GM19238 (cell line): ENCODE measurements around the gene CDY1.
"Not testable (repeated sequence)": the region's sequence is repeated elsewhere in the genome, so short reads cannot be mapped to it uniquely, and the experiment has no call there.

Experiments
- DNase-seq: peaks from one replicate; pipeline ENCODE4 v3.0.0; 2011; ENCODE audit warnings: low spot score; ENCODE audit not compliant: insufficient read length

The CDY1 gene, protein sequence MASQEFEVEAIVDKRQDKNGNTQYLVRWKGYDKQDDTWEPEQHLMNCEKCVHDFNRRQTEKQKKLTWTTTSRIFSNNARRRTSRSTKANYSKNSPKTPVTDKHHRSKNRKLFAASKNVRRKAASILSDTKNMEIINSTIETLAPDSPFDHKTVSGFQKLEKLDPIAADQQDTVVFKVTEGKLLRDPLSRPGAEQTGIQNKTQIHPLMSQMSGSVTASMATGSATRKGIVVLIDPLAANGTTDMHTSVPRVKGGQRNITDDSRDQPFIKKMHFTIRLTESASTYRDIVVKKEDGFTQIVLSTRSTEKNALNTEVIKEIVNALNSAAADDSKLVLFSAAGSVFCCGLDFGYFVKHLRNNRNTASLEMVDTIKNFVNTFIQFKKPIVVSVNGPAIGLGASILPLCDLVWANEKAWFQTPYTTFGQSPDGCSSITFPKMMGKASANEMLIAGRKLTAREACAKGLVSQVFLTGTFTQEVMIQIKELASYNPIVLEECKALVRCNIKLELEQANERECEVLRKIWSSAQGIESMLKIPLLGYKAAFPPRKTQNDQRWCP

DNA sequence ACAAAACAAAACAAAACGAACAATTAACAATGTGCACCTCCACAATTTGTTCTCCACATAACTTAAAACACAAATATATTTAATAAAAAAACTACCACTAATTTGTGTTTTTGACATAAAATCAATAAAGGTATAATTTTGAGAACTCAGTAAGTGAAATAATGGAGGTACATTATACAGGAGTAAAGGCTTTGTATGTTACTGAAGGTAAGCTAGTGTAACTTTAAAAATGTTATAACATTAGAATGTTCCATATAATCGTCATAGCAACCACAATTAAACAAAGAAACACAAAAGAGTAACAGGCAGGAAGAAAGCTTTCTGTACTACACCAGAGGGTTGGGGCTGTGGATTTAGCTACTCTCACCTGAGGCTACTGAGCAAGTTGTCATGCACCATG is at the start of gene CDY1:
CDY1 (plus strand) TSS at position 301 of the 400 bp plus-strand sequence. CDS start 326 bp downstream, outside the sequence.
- not testable (repeated sequence) for DNase-seq

DNA sequence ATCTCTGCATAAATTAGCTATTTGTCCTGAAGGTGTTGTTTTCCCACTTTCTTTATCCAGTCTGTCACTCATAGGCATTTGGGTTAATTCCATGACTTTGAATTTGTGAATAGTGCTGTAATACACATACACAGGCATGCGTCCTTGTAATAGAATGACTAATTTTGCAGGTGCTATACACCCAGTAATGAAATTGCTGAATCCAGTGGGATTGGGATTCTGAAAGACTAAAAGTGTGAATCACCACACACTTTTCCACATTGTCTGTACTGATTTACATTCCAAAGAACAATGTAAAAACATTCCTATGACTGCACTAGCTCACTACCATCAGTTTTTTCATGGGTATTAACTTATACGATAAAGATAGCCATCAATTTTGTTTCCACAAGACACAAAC is 28.6 kb upstream of the CDY1 start:
- not testable (repeated sequence) for DNase-seq

DNA sequence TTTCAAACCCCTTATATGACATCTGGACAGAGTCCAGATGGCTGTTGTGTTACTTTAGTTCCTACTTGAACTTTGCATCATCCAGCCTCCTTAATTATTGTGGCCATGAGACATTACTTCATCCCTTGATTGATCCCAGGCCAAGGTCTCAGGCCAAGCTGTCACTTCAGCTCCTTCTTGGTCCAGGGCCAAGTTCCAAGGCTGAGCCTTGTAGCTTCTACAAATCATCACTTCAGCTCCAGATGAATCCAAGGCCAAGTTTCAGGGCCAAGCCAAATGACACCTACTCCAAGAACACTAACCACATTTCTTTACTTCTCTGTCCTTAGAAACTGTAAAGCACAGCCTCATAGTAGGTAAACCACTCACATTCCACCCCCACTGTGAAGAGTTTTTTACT is 1.7 kb upstream of the CDY1 start:
- DNase-seq, result not testable (repeated sequence)

GRCh38 chrY:25626524-25626923 is 4.6 kb downstream of the CDY1 start:
- DNase-seq, result not testable (repeated sequence)

GRCh38 chrY:25630383-25631112 is 8.6 kb downstream of the CDY1 start:
- DNase-seq, result not testable (repeated sequence)

- DNase-seq, result not testable (repeated sequence)
Measured at GRCh38 chrY:25639852-25640251, 17.9 kb downstream of the CDY1 start.

DNA sequence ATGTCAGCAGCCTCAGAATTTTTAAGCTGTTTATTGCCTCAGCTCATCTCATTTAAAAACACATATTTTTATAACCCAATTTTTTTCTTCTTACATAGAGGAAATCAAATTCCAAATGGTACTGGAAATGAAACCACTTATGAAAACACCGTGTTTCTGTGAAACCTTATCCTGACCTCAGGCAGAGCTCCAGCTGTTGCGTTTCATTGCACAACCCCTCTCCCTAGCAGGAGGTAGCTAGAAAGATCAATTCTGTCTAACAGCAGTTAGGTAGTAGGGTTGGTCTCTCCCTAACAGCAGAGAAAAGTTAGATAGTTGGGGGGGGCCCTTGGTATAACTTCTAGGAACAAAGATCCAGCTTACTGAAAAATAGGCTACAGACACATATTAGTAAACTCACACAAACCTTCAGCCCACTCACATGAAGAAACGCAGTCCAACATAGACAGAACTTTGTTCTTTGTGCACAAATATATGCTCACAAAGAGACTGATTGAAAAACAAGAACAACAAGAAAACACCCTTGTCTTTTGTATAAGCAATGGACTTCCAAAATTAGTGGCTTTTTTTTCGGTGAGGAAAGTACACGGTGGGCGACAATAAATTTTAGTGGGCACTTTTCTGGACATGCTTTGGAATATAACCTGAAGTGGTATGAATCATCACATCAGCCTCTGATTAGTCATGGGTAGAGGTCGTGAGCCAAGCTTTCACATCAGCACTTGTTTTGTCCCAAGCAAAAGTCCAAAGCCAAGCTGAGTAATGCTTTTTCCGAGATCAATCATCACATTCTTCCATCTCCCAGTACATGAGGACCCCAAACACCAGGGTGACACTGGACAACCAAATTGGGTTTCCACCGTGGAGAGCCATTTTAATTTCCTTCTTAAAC is 21.4 kb downstream of the CDY1 start:
- not testable (repeated sequence) for DNase-seq
